GM21717 (cell line): ENCODE results near the gene NKPD1.
"Not testable (repeated sequence)": the region's sequence is repeated elsewhere in the genome, so short reads cannot be mapped to it uniquely, and the experiment has no call there.

Source experiments
- ATAC-seq: cut with Tn5 transposase; IDR thresholded peaks from one replicate; pipeline ENCODE4 v1.9.1; 2021; ENCODE audit warnings: mild to moderate bottlenecking, moderate library complexity; ENCODE audit not compliant: unreplicated experiment

Gene NKPD1

DNA sequence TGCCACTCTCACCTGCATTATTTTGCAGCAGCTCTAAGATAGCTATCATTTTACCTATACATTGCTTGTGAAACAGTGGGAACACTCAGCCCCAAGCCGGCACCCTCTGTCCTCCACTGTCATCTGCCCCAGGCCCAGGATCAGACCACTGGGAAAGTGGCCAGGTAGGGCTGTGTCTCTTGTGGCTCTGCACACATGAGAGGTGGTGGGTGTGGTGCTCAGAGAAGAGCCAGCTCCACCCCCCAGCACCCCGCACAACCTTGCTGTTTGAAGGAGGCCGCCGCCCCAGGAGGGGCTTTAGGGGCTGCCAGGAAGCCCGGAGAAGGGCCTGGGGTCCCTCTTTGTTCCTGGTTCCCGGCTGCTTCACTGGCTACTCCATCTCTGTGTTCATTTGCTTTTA, 41.2 kb downstream of the NKPD1 start:
- ATAC-seq = no peak

- not testable (repeated sequence) for ATAC-seq
These were observed 42.0 kb downstream of the NKPD1 start for GRCh38 chr19:45118591-45119355.

DNA sequence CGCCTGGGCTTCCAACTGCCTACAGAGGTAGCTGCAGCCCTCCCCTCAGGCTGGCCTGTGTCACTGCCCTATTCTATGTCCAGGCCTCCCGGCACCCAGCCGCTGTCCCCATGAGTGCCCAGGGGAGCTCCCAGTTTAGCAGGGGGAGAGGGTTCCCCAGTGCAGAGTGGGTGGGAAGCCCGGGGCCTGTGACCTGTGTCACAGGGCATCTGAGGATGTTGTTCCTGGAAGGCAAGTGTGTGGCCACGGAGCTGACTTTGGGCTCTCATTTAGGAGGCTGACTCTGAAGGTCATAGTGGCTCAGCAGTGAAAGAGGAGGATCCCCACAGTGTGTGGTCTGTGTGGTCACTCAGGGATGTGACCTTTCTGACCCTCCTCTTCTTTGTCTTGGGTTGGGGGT, 42.7 kb downstream of the NKPD1 start:
- ATAC-seq = no peak

DNA sequence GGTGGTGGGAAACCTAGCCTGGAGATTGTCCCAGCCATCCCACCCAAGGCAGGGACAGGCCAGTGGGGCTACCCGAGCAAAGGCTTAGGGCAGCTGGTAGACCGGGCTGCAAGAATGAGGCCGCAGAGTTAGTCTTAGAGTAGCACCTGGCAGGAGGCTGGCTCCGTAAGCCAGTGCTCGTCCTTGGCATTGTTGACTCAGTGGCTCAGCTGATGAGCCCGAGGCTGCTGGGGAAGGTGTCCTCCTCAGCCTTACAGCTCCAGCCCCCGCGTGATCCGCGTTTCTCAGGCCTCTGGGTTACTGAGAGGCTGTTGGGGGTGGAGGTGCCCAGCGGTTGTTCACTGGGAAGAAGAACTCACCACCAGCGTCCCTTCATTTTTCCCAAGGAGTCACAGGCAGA, 43.1 kb downstream of the NKPD1 start:
- ATAC-seq = no peak

- ATAC-seq = no peak
These were observed 43.6 kb downstream of the NKPD1 start for GRCh38 chr19:45117167-45117594.

GRCh38 chr19:45115809-45116615, 44.8 kb downstream of the NKPD1 start:
- no peak for ATAC-seq

- no peak for ATAC-seq
These were observed 46.7 kb downstream of the NKPD1 start for GRCh38 chr19:45114116-45114515.

DNA sequence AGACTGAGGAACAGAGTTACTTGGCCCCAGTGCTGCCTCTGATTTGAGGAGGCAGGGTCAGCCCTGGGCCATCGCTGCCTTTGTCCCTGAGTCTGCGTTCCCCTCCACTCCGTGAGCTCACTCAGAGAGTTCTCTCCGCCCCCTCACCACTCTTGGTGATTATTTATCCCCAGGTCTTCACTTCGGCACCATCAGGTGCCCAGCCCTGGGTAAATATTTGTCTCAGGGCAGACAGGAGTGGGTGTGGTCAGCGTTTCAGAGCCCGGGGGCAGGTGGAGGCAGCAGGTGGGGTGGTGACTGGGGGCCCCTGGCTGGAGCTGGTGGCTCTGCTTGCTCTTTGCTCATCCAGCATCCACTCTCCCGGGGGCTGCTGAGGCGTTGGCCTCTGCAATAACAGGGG, 47.2 kb downstream of the NKPD1 start:
- no peak for ATAC-seq

DNA sequence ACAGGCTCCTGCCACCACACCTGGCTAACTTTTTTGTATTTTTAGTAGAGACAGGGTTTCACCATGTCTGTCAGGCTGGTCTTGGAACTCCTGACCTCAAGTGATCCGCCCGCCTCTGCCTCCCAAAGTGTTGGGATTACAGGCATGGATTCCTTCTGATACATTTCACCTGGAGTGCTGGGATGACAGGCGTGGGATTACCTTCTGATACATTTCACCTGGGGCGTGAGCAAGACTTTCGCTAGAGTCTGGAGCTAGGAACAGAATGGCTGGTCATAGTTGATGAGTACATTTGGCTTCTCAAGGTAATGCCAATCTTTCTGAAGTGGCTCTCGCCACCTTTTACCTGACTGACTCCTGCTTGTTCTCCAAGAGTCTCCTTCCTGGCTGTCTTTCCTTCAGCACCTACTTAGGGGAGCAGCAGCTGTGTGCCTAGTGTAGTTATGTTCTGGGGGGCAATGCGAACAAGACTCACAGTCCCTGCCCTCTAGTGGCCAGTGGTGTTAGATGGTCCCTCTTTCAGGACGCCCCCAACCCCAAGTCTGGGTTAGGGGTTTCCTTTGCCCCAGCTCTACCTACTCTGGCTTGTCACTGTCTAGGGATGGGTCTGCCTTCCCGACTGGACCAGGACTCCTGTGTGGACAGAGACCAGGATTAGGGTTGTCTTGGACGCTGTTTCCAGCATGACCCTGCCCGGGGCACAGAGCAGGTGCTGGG, 48.5 kb downstream of the NKPD1 start:
- no peak for ATAC-seq
